ENCODE results near the gene TBC1D24.

TBC1D24 gene

DNA sequence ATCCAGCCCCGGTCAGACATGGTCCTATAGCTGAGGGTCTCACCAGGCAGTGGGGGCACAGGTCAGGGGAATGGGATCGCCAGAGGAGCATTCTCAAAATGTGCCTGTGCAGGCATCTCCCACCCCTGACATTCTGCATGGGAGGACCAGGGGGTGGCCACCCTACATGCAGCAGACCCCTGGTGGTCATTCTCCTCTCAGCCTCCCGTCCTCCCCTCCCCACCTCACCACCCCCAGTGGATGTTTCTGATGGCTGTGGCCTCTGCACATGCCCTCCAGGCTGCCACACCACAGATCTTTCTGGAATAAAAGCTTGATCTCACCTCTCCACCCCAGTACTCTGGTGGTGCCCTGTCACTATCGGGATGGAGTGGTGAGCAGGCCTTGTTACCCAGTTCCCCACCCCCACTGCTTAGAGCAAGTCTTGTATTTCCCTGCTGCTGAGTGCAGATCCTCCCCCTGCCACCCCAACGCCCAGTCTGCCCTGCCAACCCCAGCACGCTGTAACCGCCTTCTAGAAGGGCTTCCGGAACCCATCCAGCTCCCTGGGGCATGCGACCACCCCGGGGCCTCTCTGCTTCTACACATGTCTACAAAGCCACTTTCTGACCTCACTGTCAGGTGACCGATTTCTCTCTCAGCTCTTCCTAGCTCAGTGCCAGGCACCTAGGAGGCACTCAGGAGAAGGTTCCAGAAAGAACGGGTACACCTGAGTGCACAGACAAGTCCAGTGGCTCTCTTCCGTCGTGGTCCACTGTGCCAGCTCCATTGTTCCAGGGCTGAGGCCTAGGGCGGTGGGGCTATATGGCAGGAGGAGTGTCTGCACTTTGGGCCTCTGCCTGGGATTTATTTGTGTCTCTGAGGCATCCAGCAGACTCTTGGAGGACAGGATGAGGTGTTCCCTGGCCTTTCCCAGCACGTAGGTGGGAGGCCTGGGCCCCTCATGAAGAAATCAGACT lies 9.3 kb downstream of the TBC1D24 start:
- DNase-seq (ENCODE audit: low spot score): no peak

DNA sequence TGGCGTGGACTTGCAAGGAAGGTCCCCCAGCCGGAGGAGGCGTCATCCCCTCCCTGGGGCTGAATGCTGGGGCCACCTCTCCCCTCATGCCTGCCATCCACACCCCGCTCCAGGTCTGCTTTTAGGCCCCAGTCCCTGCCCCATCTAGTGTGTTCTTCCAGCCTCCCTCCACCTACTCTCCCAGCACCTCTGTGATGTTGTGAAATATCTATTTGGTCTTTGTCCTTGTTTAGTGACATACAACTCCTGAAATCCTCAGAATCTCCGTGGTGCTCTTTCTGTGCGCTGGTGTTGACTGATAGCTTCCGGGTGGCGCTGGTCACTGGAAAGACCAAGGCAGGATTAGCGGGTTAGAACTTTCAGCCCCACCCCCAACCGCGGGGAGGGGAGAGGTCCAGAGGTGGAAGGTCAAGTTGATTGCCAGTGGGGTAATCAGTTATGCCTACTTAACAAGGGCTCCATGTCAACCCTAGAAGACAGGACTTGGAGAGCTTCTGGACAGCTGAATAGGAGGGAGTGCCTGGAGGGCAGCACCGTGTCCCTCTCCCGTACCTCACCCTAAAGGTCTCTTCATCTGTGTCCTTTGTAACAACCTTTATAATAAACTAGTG lies 10.1 kb downstream of the TBC1D24 start:
- no peak for DNase-seq (ENCODE audit: low spot score)

DNA sequence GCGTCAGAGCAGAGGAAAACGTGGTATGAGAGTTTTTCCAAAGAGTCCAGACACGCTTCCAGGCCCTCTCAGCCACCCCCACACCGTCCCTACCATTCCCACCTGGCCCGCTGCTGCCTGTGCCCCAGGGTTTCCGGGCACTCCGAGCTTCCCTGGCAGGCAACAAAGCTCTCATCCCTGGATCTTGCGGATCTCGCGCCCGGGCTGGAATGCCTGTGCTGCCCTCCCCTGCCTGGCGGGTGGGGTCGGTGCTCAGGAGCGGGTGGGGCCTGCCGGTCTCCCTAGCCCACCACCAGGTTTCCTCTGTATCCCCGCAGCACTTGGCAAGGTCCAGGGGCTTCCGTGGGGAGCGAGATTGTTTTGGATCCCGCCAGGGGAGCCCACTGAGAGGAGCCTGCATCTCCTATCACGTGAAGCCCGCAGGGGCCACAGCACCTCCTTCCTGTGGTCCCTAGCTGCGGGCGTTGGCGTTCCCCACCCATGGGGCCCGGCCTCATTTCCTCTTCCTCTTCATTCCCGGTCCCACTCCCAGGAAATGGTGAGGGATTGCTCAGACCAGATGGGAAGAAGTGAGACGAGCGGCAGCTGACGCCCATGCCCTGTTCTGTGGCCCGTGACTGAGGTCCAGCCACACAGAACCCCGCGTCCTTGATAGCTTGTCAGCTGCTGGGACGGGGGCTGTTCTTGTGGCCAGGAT lies 11.0 kb downstream of the TBC1D24 start:
- DNase-seq (ENCODE audit: low spot score): no peak

DNA sequence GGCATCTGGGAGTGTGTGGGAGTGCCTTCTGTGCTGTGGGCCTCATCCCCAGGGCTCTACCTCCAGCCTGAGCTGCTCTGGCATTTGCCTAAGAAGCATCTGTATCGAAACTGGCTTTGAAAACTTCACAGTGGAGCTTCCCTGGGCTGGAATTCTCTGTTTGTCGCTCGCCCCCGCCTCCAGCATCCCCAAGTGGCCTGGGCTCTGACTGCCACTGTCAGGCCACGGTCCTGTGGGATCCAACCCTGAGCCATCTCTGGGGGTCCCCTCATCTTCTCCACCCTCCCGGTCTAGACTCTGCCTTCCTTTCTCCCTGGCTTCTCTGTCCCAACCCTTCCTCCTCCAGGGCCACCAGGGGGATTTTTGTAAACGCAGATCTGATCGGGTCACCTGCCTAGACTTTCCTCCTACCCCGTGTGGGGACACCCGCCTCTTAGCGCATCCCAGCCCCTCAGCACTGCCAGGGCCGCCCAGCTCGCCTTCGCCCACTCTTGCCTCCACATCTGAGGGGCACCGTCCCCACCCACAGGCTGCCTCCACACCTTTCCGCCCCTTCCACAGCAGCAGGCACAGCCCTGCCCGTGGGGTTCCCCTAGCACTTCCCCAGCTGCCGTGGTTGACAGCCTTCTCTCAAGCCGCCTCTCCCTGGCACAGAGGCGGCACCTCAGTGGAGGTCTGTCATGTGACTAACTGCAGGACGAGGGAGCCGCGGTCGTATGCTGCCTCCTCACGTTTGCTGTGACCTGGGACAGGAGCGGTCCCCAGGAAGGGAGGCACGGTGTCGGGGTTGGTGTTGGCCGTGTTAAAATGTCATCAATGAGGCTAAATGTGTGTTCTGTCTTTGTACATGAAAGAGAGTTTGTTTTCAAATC lies 12.0 kb downstream of the TBC1D24 start:
- peak; percentile 84 for DNase-seq (ENCODE audit: low spot score)

DNA sequence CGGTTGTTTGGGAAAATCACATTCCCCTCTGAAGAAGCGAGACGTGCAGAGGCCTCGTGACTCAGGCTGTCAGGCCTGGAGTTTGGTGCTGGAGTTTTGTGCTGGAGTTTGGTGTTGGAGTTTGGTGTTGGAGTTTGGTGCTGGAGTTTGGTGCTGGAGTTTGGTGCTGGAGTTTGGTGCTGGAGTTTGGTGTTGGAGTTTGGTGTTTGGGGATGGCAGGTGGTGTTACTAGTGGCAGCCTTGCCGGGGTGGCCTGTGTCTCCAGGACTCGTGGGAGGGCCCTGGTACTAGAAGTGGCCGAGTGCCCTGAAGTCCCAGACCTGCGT lies 12.6 kb downstream of the TBC1D24 start:
- DNase-seq (ENCODE audit: low spot score): no peak

DNA sequence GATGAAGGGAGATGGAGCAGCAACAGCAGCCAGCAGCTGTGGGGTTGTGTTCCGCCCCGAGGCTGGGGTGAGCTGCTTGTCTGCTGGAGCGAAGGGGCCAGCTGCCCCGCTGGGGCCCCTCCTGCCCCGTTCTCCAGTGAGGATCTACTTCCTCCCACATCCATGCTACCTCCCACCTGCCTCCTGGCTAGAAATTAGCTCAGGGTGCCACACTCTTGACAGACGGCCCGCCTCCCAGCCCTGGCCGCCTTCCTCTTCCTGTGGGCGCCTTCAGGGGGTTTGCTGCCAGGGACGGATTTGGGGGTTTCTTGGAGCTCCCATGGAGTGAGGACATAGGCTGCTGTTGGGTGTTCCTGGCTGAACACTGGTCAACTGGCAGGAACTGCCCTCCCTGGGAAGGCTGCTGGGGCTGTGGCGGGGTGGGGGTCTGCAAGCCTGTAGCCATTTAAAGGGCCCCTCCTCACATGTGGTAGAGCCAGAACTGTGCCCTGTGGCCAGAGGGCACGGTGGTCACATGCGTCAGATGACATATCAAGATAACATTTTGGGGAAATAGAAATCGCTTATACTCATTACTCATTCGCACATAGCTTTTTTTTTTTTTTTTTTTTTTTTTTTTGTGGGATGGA lies 13.1 kb downstream of the TBC1D24 start:
- DNase-seq (ENCODE audit: low spot score): no peak

DNA sequence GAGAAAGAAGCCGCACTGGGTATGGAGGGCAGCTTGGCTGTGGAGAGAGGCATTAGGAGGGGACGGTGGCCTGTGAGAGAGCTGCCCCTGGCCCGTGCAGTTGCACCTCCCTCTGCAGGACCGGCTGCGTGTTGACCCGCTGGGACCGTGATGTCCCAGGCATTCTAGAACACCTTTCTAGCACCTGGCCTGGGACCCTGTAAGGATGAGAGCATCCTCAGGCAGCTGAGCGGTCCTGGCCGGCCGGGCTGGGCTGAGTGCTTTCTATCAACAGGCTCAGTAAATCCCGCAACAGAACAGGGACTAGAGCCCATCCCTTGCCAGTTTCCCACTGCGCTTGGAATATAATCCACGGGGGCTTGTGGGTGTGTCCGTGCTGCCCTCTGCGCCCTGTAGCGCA lies 14.7 kb downstream of the TBC1D24 start:
- DNase-seq (ENCODE audit: low spot score): no peak

DNA sequence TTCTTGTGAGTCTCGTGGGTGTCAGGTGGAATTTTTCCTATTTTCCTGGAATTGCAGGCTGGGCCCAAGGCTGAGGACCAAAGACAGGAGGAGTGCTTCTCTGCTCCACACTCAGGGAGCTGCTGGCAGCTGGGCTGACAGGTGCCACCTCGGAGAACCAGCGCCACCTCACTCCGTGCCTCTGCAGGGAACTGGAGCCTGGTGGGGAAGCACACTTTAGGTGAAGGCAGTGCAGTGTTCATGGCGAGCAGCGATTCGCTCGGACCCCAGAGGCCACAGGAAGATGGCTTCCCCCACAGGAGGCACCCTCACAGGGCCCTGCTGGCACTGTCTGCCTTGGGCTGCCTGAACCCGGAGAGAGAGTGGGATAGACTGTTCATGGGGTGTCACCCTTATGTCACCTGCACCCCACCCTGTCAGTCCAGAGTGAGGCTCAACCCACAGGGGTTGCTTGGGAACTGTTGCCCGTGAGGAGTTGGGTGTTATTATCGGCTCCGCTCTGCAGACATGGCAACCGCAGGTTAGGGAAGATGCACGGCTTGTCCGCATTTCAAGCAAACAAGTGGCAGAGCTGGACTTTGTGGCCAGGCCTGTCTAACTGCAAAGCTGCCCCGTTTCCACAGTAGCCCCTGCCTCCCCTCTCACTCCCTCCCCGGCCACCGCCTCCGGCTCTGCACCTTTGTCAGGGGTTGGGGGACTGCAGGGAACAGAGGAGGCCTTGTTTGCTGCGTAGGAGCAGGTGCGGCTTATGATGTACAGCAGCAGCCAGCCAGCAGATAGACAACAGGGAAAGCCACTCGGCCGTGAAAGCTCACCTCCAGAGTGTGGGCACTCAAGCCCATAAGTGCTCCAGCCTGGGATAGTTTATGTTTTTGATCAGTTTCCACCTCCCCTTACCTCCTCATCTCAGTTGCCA lies 15.5 kb downstream of the TBC1D24 start:
- no peak for DNase-seq (ENCODE audit: low spot score)

DNA sequence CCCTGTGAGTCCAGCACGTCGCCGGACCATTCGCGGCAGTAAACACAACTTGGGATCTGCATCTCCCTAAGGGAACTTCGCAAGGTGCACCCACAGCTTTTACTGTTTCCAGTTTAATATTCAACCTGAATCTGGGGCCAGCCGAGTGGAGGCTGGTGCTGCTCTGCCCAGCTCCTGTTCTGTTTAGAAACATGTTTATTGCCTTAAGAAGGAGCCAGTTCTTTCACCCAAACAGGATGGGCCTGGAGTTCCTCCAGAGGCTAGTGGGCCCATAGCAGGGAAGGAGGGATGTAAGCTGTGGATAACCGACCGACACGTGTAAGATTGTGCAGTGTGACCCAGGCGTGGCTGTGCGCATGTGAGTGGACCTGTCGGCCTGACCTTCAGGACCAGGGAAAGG lies 17.4 kb downstream of the TBC1D24 start:
- no peak for DNase-seq (ENCODE audit: low spot score)

DNA sequence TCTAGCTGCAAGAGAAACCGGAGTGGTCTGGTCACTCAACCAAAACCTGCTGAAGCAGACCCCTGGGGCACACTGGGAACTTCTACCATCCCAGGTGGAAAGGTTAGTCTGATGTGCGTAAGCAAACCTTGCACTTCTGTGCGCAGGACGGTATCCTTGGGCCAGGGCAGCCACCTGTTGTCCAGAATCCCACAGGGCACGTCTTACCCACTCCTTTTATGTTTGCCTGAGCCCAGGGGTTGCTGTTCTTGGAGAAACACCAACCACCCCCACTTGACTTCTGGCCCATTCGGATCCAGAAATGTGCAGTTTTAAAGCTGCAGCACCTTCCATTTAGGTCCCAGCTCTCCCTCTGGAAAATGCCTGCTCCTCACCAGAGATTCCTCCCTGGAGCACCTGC lies 18.7 kb downstream of the TBC1D24 start:
- DNase-seq (ENCODE audit: low spot score): no peak

DNA sequence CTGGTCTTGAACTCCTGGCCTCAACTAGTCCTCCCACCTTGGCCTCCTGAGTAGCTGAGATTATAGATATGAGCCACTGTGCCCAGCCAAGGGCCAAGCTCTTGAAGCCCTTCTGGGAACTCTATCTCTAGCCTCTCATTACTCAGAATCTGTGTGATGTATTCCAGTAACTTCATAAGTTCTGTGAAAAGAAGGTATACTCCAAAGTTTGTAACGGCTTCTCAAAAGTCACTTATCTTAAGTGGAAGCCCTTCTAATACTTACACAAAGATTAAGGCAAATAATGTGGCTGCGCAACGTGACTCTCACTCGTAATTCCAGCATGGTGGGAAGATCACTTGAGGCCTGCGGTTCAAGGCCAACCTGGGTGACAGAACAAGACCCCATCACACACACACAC lies 19.7 kb downstream of the TBC1D24 start:
- DNase-seq (ENCODE audit: low spot score): peak; percentile 42

DNA sequence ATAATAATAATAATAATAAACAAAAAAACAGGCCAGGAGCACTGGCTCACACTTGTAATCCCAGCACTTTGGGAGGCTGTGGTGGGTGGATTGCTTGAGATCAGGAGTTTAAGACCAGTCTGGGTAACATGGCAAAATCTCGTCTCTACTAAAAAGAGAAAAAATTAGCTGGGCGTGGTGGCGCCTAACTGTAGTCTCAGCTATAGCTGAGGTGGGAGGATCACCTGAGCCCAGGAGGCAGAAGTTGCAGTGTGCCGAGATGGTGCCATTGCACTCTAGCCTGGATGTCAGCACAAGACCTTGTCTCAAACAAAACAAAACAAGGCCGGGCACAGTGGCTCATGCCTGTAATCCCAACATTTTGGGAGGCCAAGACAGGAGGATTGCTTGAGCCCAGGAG lies 20.1 kb downstream of the TBC1D24 start:
- no peak for DNase-seq (ENCODE audit: low spot score)

DNA sequence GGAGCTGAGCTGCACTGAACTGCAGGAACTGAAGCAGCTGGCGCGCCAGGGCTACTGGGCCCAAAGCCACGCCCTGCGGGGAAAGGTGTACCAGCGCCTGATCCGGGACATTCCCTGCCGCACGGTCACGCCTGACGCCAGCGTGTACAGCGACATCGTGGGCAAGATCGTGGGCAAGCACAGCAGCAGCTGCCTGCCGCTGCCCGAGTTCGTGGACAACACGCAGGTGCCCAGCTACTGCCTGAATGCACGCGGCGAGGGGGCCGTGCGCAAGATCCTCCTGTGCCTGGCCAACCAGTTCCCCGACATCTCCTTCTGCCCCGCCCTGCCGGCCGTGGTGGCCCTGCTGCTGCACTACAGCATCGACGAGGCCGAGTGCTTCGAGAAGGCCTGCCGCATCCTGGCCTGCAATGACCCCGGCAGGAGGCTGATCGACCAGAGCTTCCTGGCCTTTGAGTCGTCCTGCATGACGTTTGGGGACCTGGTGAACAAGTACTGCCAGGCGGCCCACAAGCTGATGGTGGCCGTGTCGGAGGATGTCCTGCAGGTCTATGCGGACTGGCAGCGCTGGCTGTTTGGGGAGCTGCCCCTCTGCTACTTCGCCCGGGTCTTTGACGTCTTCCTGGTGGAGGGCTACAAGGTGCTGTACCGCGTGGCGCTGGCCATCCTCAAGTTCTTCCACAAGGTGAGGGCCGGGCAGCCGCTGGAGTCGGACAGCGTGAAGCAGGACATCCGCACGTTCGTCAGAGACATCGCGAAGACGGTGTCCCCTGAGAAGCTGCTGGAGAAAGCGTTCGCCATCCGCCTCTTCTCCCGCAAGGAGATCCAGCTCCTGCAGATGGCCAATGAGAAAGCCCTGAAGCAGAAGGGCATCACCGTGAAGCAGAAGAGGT lies 21.5 kb downstream of the TBC1D24 start:
- no peak for DNase-seq (ENCODE audit: low spot score)

DNA sequence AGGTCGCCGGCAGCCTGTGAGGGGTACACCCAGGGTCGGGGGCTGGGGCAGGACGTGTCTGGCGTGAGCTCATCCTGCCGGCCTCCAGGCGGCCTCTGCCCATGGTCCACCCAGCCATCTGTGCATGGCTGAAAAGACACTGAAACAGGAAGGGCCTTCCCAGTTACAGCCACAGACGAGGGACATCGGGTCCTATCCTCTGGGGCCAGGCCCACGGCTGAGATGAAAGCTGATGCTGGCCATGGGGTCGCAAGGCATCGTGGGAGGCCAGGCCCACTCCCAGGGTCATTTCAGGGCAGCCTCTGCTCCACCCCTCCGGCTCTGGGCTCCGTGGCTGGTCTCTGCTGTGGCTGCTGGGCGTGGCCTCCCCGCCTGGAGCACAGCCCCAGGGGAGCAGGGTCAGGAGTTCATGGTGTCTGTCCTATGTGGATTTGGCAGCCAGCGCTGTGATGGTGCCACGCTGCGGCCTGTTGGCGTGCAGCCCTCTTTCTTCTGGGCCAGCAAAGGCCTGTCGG lies 22.2 kb downstream of the TBC1D24 start:
- peak; percentile 43 for DNase-seq (ENCODE audit: low spot score)

DNA sequence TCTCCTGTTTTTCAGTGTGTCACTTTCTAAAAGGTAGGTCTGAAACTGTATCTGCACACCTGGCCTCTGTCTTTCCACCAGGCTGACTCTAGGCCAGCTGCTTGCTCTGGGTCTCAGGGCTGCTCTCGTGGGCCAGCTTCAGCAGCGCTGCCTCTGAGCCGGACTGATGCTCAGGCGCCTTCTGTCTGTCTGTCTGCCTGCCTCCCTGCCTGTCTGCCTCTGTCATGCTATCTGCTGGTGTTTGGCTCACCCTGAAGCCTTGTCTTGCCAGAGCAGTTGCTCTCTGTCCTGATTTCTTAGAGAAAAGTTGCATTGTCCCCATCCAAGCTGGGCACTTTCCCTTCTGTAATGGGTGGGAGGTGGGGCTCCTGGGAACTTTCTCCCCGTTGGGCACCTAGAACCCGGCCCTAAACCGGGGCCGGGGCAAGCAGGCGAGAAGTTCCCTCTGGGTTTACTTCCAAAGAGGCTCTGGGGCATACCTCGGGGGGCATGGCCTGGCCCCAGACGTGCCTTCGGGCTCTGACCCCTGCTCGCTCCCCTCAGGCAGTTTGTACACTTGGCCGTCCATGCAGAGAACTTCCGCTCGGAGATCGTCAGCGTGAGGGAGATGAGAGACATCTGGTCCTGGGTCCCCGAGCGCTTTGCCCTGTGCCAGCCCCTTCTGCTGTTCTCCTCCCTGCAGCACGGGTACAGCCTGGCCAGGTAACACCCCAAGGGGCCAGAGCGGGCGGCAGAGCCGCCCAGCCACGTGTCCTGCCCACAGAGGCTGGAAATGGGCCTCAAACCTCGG lies 23.0 kb downstream of the TBC1D24 start:
- DNase-seq (ENCODE audit: low spot score): no peak

DNA sequence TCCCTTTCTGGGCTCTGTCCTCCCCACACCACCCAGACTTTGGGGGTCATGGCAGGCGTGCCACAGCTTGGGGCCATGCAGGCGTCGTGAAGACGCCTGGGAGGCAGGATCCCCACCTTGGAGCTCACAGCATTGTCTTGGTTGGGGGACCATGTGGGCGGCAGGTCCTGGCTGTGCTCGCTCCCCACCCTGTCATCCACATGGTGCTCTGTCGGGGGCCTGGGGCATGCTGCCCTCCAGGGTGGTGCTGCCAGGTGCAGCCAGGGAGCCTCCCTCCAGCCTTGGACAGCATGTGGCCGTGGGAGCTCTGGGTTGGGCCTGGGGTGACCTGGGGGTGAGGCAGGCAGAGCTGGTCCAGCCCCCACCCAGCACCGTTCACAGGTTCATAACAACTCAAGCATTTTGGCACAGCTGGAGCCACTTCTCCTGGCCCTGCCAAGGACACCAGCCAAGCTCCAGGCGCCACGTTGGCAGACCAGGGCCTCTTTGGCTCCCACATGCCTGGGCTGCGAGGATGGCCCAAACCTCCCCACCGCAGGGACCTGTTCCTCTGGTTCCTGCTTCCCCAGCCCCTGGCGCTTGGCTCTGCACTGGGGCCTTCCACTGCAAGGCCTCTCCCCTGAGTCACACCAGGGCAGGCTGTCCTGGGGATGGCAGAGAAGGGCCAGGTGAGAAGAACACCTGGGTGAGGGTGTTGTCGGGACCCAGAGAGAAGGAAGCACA lies 23.8 kb downstream of the TBC1D24 start:
- DNase-seq (ENCODE audit: low spot score): no peak

DNA sequence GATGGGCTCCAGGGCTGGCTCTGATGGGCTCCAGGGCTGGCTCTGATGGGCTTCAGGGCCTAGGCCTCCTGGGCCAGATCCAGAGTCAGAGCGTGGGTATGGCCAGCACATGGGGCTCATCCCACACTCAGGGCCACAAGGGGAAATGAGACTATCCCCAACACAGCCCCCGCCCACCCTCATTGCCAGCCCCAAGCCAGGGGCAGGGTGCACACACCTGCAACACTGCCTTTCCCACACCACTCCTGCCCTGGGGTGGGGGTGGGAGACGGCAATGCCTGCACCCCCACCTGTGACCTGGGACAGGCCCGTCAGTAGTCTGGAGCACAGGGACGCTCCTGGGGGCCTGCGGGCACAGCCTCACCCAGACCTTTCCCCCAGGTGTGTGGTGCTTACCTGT lies 24.5 kb downstream of the TBC1D24 start:
- DNase-seq (ENCODE audit: low spot score): no peak

Measured in hematopoietic multipotent progenitor cell treated with erythropoietin and hydrocortisone succinate and interleukin-3 and kit ligand, for 15 days (in vitro differentiated cells).